Right lobe of liver (tissue), 6 donors: Measurements from ENCODE around the gene CIBAR2. TPM values are rescaled to one million over a fixed set of nuclear protein-coding genes. Genes with fewer than 3 reads are reported as not detected.
A peak's percentile ranks its signal among the peaks of the same experiment; 100 is the strongest.

Experiments used
- ATAC-seq, 4 donors: fragments of 200-7000 bp; cut with Tn5 transposase; one replicate each; pipeline ENCODE4 v1.9.1; 2020; ENCODE audit warnings: mild to moderate bottlenecking in 4 of 4, moderate library complexity in 4 of 4
- DNase-seq, 3 donors: peaks; one replicate each; pipeline ENCODE4 v3.0.0-alpha.2; 2020
- H3K27ac ChIP-seq, 3 donors: fragments of 200-600 bp; one replicate each; pipeline ENCODE4 v1.8.0; 2022
- H3K27me3 ChIP-seq, 2 donors: fragments of 200-600 bp; one replicate each; pipeline ENCODE4 v1.8.0; 2022
- H3K36me3 ChIP-seq, 4 donors: fragments of 200-600 bp; sonication (generic) in 1 of 4; one replicate each; pipeline versions ENCODE4 v1.5.1 to v1.8.0; 2017 to 2022; ENCODE audit warnings: control low read depth in 1 of 4
- H3K4me1 ChIP-seq, 4 donors: fragments of 200-600 bp; sonication (generic) in 1 of 4; one replicate each; pipeline versions ENCODE4 v1.5.1 to v1.8.0; 2017 to 2022; ENCODE audit warnings: control low read depth in 1 of 4
- H3K4me3 ChIP-seq, 3 donors: fragments of 200-600 bp; one replicate each; pipeline ENCODE4 v1.8.0; 2022
- H3K9me3 ChIP-seq, 4 donors: fragments of 200-600 bp; sonication (generic) in 1 of 4; one replicate each; pipeline versions ENCODE4 v1.5.1 to v1.8.0; 2017 to 2022; ENCODE audit warnings: control low read depth in 1 of 4
- CTCF ChIP-seq, 4 donors: fragments of 200-600 bp in 3 of 4; fragments of 450-650 bp in 1 of 4; IDR thresholded peaks; one replicate each; pipeline versions ENCODE4 v1.5.1 to v1.8.0; 2016 to 2022; ENCODE audit warnings: antibody characterized with exemption in 4 of 4, mild to moderate bottlenecking in 2 of 4
- POLR2A ChIP-seq: fragments of 450-650 bp; IDR thresholded peaks from one replicate; pipeline ENCODE4 v1.6.1; 2017; ENCODE audit warnings: antibody characterized with exemption, mild to moderate bottlenecking
- WGBS: methylation state at CpG from one replicate; pipeline ENCODE4 v1.1.6; 2018; ENCODE audit warnings: low coverage, low lambda C conversion rate; ENCODE audit not compliant: insufficient coverage; ENCODE audit errors: missing lambda C conversion rate; 5-methylcytosine and 5-hydroxymethylcytosine counted together
- intact Hi-C, 2 donors: fragments of 100-400 bp; cut with DNase I; formaldehyde crosslinking; loops; one replicate each; pipeline versions ENCODE4 v1.11.2 to v1.14.1; 2022
- total RNA-seq, 6 experiments: library from RNA; depleted of rRNA in 2 of 6; stranded (reverse); fragments of >200 nt in 2 of 6; fragmentation: NEBNext Ultra II Directional in 3 of 6; extraction: Animal tissue kit (Norgen Biotek cat#: 25700) in 3 of 6; gene quantifications; one replicate each; pipeline versions ENCODE4 v1.1.0 to v1.2.4, GENCODE V29; 2016 to 2023
- donor health status: DM: no; HTN: yes; CAD: no.
- donor health status: DM: no; HTN: no; CAD: no.
- donor health status: DM: no; HTN: no; CAD: no.
- donor health status: DM: no; HTN: yes; CAD: no.
- donor health status: DM: no; HTN: yes; CAD: no.

CIBAR2 gene
- total RNA-seq, 6 experiments from 2014 or later, result not detected

GRCh38 chr16:85146532-85146797 lies 34.2 kb upstream of the CIBAR2 start:
- Histone ChIP-seq H3K27ac (peak overlapping the region in 1 of 3 donors; percentile 60), H3K27me3 (no peaks in the 10 kb centered on the region), H3K4me1 (peaks cover 0 to 25% (median 10%) of the 10 kb centered on the region in 4 donors), H3K9me3 (no peaks in the 10 kb centered on the region), H3K36me3 (no peaks in the 10 kb centered on the region), H3K4me3 (no peak overlapping the region)
- DNase-seq (no peak), ATAC-seq (no peak)
- intact Hi-C loops, result no loop called here
- WGBS, result 96% methylated on average over 3 of the region's 4 CpGs
- TF ChIP-seq CTCF (IDR thresholded peaks at IDR 0.05), result no peak
- TF ChIP-seq POLR2A, result no peak

DNA sequence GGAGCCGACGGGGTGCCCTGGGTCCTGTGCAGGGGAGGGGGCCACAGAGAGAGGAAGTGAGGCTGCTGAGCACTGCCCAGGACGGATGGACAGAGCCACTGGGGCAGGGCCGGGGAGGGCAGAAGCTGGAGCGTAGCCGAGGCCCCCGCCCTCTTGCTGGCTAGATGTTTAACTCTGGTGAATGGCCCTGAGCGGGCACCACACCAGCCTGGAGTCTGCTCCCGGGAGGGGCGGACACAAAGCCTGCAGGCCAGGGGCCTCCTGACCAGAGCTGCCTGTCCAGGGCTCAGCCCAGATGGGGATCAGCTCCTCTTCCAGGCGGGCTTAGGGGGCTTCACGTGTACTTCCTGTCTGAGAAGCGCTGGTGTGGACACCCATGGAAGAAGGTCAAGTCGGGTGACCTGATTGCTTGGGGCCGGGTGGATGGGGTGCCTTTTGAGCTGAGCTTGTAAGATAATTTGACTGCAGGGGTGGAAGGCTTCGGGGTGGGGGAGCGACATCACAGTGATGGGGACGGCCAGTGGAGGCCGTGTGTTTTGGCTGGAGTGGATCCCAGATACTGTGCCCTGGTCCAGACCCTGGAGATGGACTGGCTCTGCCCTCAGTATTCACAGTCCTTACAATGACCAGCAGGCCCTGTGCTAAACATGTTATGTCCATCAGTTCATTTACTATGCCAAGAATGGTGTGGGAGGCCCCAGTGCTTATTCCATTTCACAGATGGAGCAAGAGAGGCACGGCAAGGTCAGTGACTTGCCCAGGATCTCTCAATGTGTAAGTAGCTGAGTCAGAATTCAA lies 33.7 kb upstream of the CIBAR2 start:
- Histone ChIP-seq H3K27ac (no peak overlapping the region), H3K36me3 (no peaks in the 10 kb centered on the region), H3K4me3 (no peak overlapping the region), H3K4me1 (peaks cover 0 to 23% (median 9%) of the 10 kb centered on the region in 4 donors), H3K9me3 (no peaks in the 10 kb centered on the region), H3K27me3 (no peaks in the 10 kb centered on the region)
- WGBS, result 52% methylated on average over 2 of the region's 20 CpGs
- DNase-seq (no peak), ATAC-seq (no peak)
- intact Hi-C loops, result no loop called here
- no peak for TF ChIP-seq CTCF (IDR thresholded peaks at IDR 0.05)
- TF ChIP-seq POLR2A, result no peak

- Histone ChIP-seq H3K9me3 (no peaks in the 10 kb centered on the region), H3K4me3 (no peak overlapping the region), H3K4me1 (peaks cover 0 to 22% (median 7%) of the 10 kb centered on the region in 4 donors), H3K27ac (no peak overlapping the region), H3K36me3 (no peaks in the 10 kb centered on the region), H3K27me3 (no peaks in the 10 kb centered on the region)
- TF ChIP-seq CTCF (IDR thresholded peaks at IDR 0.05), result no peak
- TF ChIP-seq POLR2A, result no peak
- intact Hi-C loops, result no loop called here
- DNase-seq, result no peak
- no peak for ATAC-seq
- no CpG with 5 or more reads among the region's 10 CpGs for WGBS
Measured at GRCh38 chr16:85145188-85145587, 32.9 kb upstream of the CIBAR2 start.

DNA sequence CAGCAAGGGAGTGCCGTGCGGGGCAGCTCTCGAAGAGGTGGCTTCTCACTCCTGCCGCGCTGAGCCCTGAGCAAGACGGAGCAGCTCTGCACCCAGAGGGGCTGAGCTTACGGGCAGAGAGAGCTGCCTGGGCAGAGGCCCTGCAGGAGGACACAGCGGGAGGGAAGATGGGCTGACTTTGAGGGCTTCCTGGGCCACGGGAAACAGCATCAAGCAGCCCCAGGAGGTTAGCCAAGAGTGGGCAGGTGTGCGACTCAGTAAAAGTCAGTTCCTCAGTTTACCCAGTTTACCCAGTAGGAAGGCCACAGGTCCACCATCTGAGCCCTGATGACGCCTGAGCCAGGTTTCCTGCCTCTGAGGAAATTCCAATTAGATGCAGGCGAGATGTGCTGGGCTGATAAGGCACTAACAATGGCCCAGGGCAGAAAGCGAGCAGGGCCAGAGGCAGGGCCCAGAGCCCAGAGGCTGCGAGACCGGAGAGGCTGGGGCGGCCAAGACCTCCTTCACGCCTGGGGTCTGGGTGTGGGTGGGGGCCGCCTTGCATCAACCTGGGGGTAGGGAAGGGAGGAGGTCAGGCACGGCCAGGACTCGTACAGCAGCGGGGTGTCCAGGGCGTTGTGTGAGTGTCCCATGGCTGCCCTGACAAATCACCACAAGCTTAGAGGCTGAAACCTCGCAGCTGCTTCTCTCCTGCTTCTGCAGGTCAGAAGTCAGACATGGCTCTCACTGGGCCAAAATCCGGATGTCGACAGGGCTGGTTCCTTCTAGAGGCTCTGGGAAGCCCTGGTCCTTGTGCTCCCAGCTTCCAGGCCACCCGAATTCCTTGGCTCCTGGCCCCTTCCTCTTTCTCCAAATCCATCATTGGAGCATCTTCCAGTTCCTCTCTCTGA lies 32.0 kb upstream of the CIBAR2 start:
- TF ChIP-seq CTCF (IDR thresholded peaks at IDR 0.05) (no peak), POLR2A (no peak)
- Histone ChIP-seq H3K9me3 (no peaks in the 10 kb centered on the region), H3K36me3 (no peaks in the 10 kb centered on the region), H3K4me3 (no peak overlapping the region), H3K4me1 (peaks cover 0 to 14% (median 6%) of the 10 kb centered on the region in 4 donors), H3K27me3 (no peaks in the 10 kb centered on the region), H3K27ac (no peak overlapping the region)
- DNase-seq, result no peak
- 77% methylated on average over 6 of the region's 26 CpGs for WGBS
- intact Hi-C loops, result no loop called here
- ATAC-seq, result no peak
